Activated naive CD4-positive, alpha-beta T cell treated with anti-CD3 and anti-CD28 coated beads for 36 hours (primary cell): ENCODE data around the gene BZW1. TPM values are rescaled to one million over a fixed set of nuclear protein-coding genes. Genes with fewer than 3 reads are reported as not detected.

Source experiments
- CTCF ChIA-PET: fragments of 350-600 bp; sonication (Branson Sonifier 250); formaldehyde crosslinking; loops from one replicate; lab custom pipeline; 2021; ENCODE audit warnings: antibody characterized with exemption; lab: Charles Lee
- DNase-seq: peaks from one replicate; pipeline ENCODE4 v3.0.0-alpha.2; 2020
- H3K27ac Mint-ChIP-seq: one replicate; pipeline ENCODE4 v1.8.0; 2021; ENCODE audit warnings: mild to moderate bottlenecking, mixed read lengths
- H3K27me3 Mint-ChIP-seq: one replicate; pipeline ENCODE4 v1.8.0; 2021; ENCODE audit warnings: low read depth, mixed read lengths
- H3K36me3 Mint-ChIP-seq: one replicate; pipeline ENCODE4 v1.8.0; 2021; ENCODE audit warnings: low read depth, mixed read lengths
- H3K4me1 Mint-ChIP-seq: one replicate; pipeline ENCODE4 v1.8.0; 2021; ENCODE audit warnings: low read depth, mixed read lengths
- H3K4me3 Mint-ChIP-seq: one replicate; pipeline ENCODE4 v1.8.0; 2021; ENCODE audit warnings: mild to moderate bottlenecking, moderate library complexity, mixed read lengths
- H3K9me3 Mint-ChIP-seq: one replicate; pipeline ENCODE4 v1.8.0; 2021; ENCODE audit warnings: mixed read lengths
- intact Hi-C: fragments of 100-400 bp; cut with micrococcal nuclease; formaldehyde crosslinking; loops from one replicate; pipeline ENCODE4 v1.15.1; 2023
- total RNA-seq, 2 experiments: library from RNA; stranded (reverse); gene quantifications; one replicate each; pipeline ENCODE4 v1.2.3, GENCODE V29; 2021

The BZW1 gene
- total RNA-seq, 2 experiments from 2014 or later: 423 to 442 TPM

DNA sequence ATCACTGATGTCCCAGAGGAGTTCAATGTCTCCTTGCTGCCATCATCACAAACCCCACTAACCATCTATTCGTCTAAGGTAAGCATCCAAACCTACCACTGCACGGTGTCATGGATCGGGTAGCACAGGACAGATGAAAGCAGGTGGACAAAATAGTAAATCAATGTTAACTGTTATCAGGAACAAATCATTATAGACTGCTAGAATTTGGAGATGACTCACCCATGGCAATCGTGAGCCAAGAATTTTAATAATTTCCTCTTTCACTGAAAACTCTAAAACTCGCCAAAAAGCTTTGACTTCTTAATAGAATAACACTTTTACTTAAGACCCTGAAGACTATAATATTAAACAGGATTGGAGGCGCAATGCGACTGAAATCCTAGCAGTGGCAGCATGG is 33.7 kb upstream of the BZW1 start:
- Mint-ChIP-seq H3K27ac (no peak overlapping the region), H3K36me3 (peaks cover 1% of the 10 kb centered on the region), H3K9me3 (peaks cover 2% of the 10 kb centered on the region), H3K4me1 (no peaks in the 10 kb centered on the region), H3K4me3 (no peak overlapping the region), H3K27me3 (no peaks in the 10 kb centered on the region)
- intact Hi-C loops: no loop called here
- CTCF ChIA-PET: no interaction called here
- no peak for DNase-seq

DNA sequence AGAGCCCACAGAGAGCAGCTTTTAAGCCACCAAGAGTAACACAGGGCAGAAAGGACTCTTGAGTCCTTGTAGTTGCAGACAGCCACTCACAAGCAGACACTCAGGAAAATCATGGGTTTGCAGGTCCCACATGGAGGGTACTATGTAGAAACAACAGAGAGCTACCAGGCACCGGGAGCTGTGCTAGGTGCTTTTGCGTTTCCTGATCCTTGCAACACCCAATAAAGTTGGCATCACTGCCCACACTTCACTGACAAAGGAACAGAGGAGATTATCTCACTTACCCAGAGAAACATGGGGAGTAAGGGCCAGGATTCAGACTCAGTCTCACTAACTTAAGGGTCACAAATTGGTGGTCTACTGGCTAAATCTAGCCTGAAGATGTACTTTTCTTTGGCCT is 32.5 kb upstream of the BZW1 start:
- Mint-ChIP-seq H3K4me3 (no peak overlapping the region), H3K27me3 (no peaks in the 10 kb centered on the region), H3K36me3 (no peaks in the 10 kb centered on the region), H3K27ac (no peak overlapping the region), H3K9me3 (no peaks in the 10 kb centered on the region), H3K4me1 (no peaks in the 10 kb centered on the region)
- intact Hi-C loops: no loop called here
- no peak for DNase-seq
- CTCF ChIA-PET: no interaction called here

DNA sequence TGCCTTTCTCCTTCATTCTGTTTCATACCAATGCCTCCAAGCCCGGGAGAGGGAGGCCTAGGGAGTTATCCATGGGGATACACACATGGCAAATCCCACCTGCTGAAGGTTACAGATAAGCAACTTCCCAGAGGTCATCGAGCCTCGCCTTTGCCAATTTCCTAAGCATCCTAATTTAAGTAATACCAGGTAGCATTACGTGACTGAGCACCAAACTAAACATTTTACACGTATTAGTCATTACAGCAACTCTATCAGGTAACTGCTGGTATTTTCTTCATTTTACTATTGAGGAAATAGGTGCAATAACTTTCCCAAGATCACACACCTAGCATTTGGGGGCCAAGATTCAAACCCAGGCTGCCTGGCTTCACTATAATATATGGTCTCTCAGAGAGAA is 30.1 kb upstream of the BZW1 start:
- no peaks in the 10 kb centered on the region for H3K36me3 Mint-ChIP-seq
- H3K27ac Mint-ChIP-seq: no peak overlapping the region
- DNase-seq: no peak
- H3K4me3 Mint-ChIP-seq: no peak overlapping the region
- no peaks in the 10 kb centered on the region for H3K4me1 Mint-ChIP-seq
- H3K27me3 Mint-ChIP-seq: no peaks in the 10 kb centered on the region
- no peaks in the 10 kb centered on the region for H3K9me3 Mint-ChIP-seq
- intact Hi-C loops: no loop called here
- CTCF ChIA-PET: no interaction called here

DNA sequence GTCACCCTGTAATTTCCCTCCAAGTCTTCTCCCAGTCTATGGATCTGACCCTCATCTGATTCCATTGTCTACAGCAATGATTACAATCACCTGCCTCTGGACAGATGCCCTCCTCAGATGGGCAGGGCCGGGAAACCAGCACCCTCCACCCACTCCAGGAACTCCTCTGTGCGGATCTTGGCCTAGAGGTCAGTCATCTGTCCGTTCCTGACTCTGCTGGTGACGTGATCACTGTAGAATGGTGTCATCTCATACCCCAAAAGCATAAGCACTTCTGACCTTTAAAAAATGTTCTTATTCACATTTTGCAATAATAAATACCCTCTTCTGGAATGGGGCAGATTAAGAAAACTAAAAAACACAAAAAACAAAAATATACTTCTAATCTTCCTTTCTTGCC is 29.5 kb upstream of the BZW1 start:
- no peak overlapping the region for H3K27ac Mint-ChIP-seq
- intact Hi-C loops: no loop called here
- H3K4me3 Mint-ChIP-seq: no peak overlapping the region
- H3K27me3 Mint-ChIP-seq: no peaks in the 10 kb centered on the region
- H3K9me3 Mint-ChIP-seq: no peaks in the 10 kb centered on the region
- no peaks in the 10 kb centered on the region for H3K36me3 Mint-ChIP-seq
- peaks cover 2% of the 10 kb centered on the region for H3K4me1 Mint-ChIP-seq
- CTCF ChIA-PET: no interaction called here
- DNase-seq: no peak

DNA sequence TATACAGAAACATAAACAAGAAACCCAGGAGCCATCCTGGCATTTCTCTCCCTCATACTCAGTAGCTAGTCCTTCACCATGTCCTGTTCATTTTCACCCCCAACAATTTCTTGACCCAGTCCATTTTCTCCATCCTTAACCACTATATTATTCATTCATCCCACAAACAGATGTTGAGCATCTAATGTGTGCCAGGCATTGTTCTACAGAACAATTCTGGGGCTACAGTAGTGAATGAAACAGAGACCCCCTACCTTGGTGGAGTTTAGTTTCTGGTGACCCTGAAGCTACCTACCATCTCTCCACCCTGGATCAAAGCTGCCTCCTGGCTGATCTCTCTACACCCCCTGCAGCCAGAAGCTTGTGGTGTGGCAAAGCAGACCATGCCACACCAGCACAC is 27.5 kb upstream of the BZW1 start:
- no peak for DNase-seq
- no peaks in the 10 kb centered on the region for H3K36me3 Mint-ChIP-seq
- no peaks in the 10 kb centered on the region for H3K9me3 Mint-ChIP-seq
- H3K27me3 Mint-ChIP-seq: no peaks in the 10 kb centered on the region
- H3K4me1 Mint-ChIP-seq: peaks cover 6% of the 10 kb centered on the region
- no peak overlapping the region for H3K4me3 Mint-ChIP-seq
- no peak overlapping the region for H3K27ac Mint-ChIP-seq
- intact Hi-C loops: no loop called here
- CTCF ChIA-PET: interaction anchor here (1.5 kb wide), 1 partner anchor 71 kb away, joined by 5 read pairs; no protein-coding TSS in a partner anchor

DNA sequence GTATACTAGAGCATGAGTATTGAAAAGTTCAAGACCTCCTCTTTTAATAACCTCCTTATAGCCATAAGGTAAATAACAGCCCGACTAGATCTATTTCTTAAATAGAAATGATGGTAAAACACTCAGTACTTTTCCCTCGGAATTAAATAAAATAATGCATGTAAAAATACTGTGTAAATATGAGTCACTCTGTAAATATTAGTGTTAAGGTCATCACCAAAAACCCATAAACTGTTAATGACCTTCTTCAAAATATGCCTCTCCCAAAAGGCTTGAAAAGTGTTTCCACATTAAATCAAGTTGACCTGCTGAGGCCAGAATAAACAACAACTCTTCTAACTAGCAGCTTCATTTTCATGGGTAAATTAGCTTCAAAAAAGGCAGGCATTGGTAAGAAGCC is 25.3 kb upstream of the BZW1 start:
- H3K4me3 Mint-ChIP-seq: no peak overlapping the region
- peaks cover 6% of the 10 kb centered on the region for H3K4me1 Mint-ChIP-seq
- CTCF ChIA-PET: no interaction called here
- H3K27ac Mint-ChIP-seq: no peak overlapping the region
- no peaks in the 10 kb centered on the region for H3K9me3 Mint-ChIP-seq
- H3K27me3 Mint-ChIP-seq: peaks cover 3% of the 10 kb centered on the region
- H3K36me3 Mint-ChIP-seq: no peaks in the 10 kb centered on the region
- intact Hi-C loops: no loop called here
- DNase-seq: no peak

DNA sequence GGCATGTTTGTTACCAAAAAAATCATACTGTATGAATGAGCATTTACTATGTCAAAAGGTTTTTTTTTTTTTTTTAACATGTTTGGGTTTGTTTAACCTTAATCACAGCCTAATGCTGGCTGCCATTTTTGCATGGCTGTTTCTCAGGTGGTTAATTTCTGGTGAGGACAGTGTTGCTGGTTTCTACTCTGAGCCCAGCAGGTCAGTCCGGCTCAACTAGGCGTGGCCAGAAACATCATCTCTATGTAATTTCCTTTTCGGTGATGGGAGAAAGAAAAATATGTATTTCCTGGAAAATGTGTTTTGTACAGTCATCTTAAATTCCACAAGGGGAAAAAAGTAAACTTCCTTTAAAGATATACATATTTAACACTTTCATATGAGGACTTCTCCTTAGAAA is 24.9 kb upstream of the BZW1 start:
- CTCF ChIA-PET: interaction anchor here (0.6 kb wide), 1 partner anchor 22 kb away, joined by 7 read pairs; no protein-coding TSS in a partner anchor
- no peak overlapping the region for H3K27ac Mint-ChIP-seq

DNA sequence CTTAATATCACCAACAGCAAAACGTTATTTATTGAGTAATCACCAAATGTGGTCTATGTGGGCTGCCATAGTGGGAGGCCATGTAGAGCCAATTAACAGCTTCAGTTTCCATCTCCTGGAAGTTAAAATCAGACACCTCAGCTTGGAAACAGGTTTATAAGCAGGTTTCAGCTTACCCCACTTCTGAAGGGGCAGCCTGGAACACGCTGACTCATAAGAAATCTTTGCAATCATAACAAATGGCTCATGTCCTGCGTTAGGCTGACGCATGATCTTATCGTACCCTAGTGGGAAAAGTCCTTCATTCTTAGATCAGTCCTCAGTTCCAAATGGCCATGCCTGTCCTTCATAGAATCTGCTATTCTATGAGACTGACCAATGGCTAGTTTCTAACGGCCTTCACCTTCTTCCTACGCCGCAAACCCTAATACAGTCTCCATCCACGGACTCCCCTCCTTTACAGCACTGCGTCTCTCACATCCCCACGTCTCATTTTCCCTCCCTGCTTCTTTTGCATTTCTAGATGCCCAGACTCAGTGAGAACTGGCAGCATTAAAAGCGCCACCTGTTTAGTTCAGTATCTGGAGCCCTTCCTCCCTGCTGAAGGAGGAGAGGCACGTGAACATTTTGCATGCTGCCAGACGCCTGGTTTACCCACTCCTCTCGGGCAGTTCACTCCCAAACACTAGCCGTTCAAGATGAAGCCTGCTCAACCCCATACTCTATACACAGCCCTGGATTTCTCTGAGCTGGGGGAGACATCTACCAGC is 24.2 kb upstream of the BZW1 start:
- Mint-ChIP-seq H3K27me3 (peaks cover 3% of the 10 kb centered on the region), H3K9me3 (no peaks in the 10 kb centered on the region), H3K4me1 (peaks cover 6% of the 10 kb centered on the region), H3K36me3 (no peaks in the 10 kb centered on the region), H3K27ac (no peak overlapping the region), H3K4me3 (no peak overlapping the region)
- no peak for DNase-seq
- CTCF ChIA-PET: interaction anchor here (0.6 kb wide), 1 partner anchor 23 kb away, joined by 7 read pairs; no protein-coding TSS in a partner anchor
- intact Hi-C loops: no loop called here

More for the DNA sequence above, 24.9 kb upstream of the BZW1 start:
- no peaks in the 10 kb centered on the region for H3K36me3 Mint-ChIP-seq
- no peak for DNase-seq
- no peak overlapping the region for H3K4me3 Mint-ChIP-seq
- peaks cover 3% of the 10 kb centered on the region for H3K27me3 Mint-ChIP-seq
- intact Hi-C loops: no loop called here
- no peaks in the 10 kb centered on the region for H3K9me3 Mint-ChIP-seq
- H3K4me1 Mint-ChIP-seq: peaks cover 6% of the 10 kb centered on the region

DNA sequence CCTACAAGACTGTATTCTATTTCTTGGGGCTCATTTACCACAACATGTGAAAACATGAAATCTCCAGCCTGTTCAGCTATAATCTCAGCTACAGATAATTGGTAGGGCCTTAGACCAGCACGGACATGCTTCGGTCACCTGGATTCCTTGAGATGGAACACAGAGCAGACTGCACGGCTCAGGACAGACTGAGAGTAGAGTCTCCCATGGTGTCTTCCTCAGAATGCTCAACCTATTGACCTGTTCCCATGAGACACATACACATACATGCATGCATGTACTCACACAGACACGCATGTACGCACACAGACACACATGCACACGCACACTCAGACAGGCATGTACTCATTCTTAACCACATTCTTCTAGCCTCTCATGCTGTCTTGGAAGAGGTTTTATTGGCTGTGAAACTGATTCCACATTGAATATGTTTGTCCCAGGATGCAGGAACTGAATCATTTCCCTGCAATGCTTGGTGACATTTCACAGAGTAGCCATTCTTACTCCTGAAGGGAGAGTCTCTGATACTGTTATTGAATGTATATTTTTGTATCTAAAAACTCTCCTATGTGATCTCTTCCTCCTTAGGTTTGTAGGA is 23.5 kb upstream of the BZW1 start:
- intact Hi-C loops: no loop called here
- Mint-ChIP-seq H3K36me3 (no peaks in the 10 kb centered on the region), H3K9me3 (no peaks in the 10 kb centered on the region), H3K27me3 (peaks cover 3% of the 10 kb centered on the region), H3K27ac (no peak overlapping the region), H3K4me1 (peaks cover 6% of the 10 kb centered on the region), H3K4me3 (no peak overlapping the region)
- CTCF ChIA-PET: interaction anchor here (0.7 kb wide), 1 partner anchor 545 kb away, joined by 3 read pairs; no protein-coding TSS in a partner anchor
- no peak for DNase-seq

DNA sequence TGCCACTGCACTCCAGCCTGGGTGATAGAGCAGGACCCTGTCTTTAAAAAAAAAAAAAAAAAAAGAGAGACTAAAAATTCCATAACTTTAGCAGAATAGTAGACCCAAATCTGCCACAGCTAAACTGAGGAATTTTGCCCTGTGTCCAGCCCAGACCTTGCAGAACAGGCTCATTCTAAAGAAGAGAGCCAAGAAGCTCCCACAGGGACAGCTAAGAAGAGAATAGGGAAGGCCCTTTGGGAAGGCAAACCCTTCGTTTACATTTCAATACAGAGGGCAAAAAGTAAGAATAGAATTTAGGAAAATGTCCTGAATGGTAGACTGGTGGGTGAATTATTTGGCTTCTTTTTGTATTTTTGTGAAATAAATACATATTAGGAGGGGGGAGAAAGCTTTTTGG is 21.5 kb upstream of the BZW1 start:
- CTCF ChIA-PET: no interaction called here
- DNase-seq: no peak

DNA sequence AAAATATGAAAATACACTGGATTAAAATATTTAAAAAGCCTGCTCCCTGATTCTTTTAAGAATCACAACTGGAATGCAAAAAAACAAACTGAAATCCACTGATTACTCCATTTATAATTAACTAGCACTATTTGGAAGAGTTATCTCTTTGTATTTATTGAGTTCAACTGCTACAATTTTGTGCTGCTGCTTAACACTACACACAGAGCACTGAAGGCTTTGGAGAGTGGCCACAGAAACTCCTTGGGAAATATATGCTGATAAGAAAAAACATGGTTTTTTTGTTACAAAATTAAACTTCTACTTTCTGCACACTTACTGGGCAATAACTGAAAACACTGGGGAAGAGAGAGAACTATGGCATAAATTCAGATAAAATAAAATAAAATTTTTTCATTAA is 19.8 kb upstream of the BZW1 start:
- no peak overlapping the region for H3K27ac Mint-ChIP-seq
- no peaks in the 10 kb centered on the region for H3K36me3 Mint-ChIP-seq
- peaks cover 3% of the 10 kb centered on the region for H3K27me3 Mint-ChIP-seq
- H3K4me3 Mint-ChIP-seq: no peak overlapping the region
- intact Hi-C loops: no loop called here
- no peak for DNase-seq
- H3K9me3 Mint-ChIP-seq: no peaks in the 10 kb centered on the region
- peaks cover 4% of the 10 kb centered on the region for H3K4me1 Mint-ChIP-seq
- CTCF ChIA-PET: no interaction called here

More for the DNA sequence above, 21.5 kb upstream of the BZW1 start:
- Mint-ChIP-seq H3K27me3 (peaks cover 3% of the 10 kb centered on the region), H3K4me3 (no peak overlapping the region), H3K36me3 (no peaks in the 10 kb centered on the region), H3K4me1 (peaks cover 6% of the 10 kb centered on the region), H3K9me3 (no peaks in the 10 kb centered on the region), H3K27ac (no peak overlapping the region)
- intact Hi-C loops: no loop called here

DNA sequence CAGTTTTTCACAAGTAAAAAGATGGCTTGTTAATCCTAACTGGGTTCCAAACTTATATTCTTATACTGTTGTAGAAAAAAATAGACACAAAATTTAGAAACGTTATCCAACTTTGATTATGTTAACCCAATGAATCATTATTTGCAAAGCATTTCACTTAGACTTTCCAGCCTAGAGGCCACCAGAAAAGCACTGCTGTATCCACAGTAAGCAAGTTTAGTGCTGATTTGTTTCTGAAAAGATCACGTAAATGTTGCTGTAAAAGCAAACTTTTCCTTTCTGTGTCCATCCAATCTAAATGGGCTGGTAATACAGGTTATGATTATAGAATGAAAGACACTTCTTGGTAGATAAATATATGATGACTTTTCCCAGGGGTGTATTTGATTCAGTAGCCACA is 17.6 kb upstream of the BZW1 start:
- Mint-ChIP-seq H3K4me1 (peaks cover 4% of the 10 kb centered on the region), H3K36me3 (no peaks in the 10 kb centered on the region), H3K4me3 (no peak overlapping the region), H3K9me3 (no peaks in the 10 kb centered on the region), H3K27ac (no peak overlapping the region), H3K27me3 (peaks cover 3% of the 10 kb centered on the region)
- no peak for DNase-seq
- CTCF ChIA-PET: no interaction called here
- intact Hi-C loops: no loop called here

DNA sequence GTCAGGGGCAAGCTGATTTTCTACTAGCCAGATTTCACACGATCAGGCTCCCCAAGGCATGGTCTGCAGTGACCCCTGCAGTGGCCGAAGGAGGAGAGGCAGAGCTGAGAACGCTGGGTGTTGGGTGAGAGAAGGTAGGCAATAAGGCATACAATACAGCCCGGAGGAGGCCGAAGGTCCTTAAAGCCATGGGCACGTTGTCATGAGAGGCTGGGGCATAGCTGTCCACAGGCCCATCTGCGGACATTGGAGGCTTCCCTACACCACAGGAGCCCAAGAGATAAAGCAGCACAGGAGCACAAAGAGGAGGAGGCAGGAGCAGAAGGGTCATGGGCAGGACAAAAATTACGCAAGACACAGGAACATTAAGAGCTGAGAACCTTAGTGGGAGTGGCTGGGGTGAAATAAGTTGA is 16.7 kb upstream of the BZW1 start:
- H3K27ac Mint-ChIP-seq: no peak overlapping the region
- no peak overlapping the region for H3K4me3 Mint-ChIP-seq
- no peaks in the 10 kb centered on the region for H3K27me3 Mint-ChIP-seq
- no peaks in the 10 kb centered on the region for H3K36me3 Mint-ChIP-seq
- peaks cover 4% of the 10 kb centered on the region for H3K4me1 Mint-ChIP-seq
- CTCF ChIA-PET: interaction anchor here (0.5 kb wide), 1 partner anchor 109 kb away, joined by 3 read pairs; no protein-coding TSS in a partner anchor
- no peaks in the 10 kb centered on the region for H3K9me3 Mint-ChIP-seq
- DNase-seq: no peak
- intact Hi-C loops: no loop called here
